Tibial nerve (tissue), 4 donors: ENCODE results near the gene CCDC124. TPM values are rescaled to one million over a fixed set of nuclear protein-coding genes. Genes with fewer than 3 reads are reported as not detected.
A peak's percentile ranks its signal among the peaks of the same experiment; 100 is the strongest.

Experiments
- DNase-seq, 2 donors: peaks; one replicate each; pipeline ENCODE4 v3.0.0-alpha.2; 2019; ENCODE audit warnings: low spot score in 2 of 2
- H3K27ac ChIP-seq, 4 donors: fragments of 200-600 bp; sonication (generic) in 3 of 4; one replicate each; pipeline ENCODE4 v1.5.1; 2017 to 2019; ENCODE audit warnings: mild to moderate bottlenecking in 1 of 4
- H3K27me3 ChIP-seq, 2 donors: fragments of 200-600 bp; sonication (generic) in 1 of 2; one replicate each; pipeline versions ENCODE4 v1.5.1 to v1.6.0; 2017 to 2019
- H3K36me3 ChIP-seq, 3 donors: fragments of 200-600 bp; sonication (generic); one replicate each; pipeline ENCODE4 v1.5.1; 2018 to 2019
- H3K4me1 ChIP-seq, 4 donors: fragments of 200-600 bp; sonication (generic) in 3 of 4; one replicate each; pipeline ENCODE4 v1.5.1; 2017 to 2019
- H3K4me3 ChIP-seq, 4 donors: fragments of 200-600 bp; sonication (generic) in 3 of 4; one replicate each; pipeline ENCODE4 v1.5.1; 2017 to 2019; ENCODE audit warnings: mild to moderate bottlenecking in 1 of 4, moderate library complexity in 1 of 4
- H3K9me3 ChIP-seq, 4 donors: fragments of 200-600 bp; sonication (generic) in 3 of 4; one replicate each; pipeline ENCODE4 v1.5.1; 2017 to 2019
- CTCF ChIP-seq, 5 experiments: fragments of 200-600 bp in 3 of 5; fragments of 450-650 bp in 2 of 5; sonication (generic) in 3 of 5; IDR thresholded peaks; one replicate each; pipeline ENCODE4 v1.5.1; 2016 to 2019; ENCODE audit warnings: antibody characterized with exemption in 5 of 5, mild to moderate bottlenecking in 3 of 5, moderate library complexity in 2 of 5
- EP300 ChIP-seq, 2 donors: sonication (generic); formaldehyde crosslinking; IDR thresholded peaks; one replicate each; pipeline ENCODE4 v1.6.1; 2017; ENCODE audit warnings: antibody characterized with exemption in 2 of 2, mild to moderate bottlenecking in 1 of 2
- POLR2A ChIP-seq, 2 donors: fragments of 450-650 bp; IDR thresholded peaks; one replicate each; pipeline ENCODE4 v1.6.1; 2017; ENCODE audit warnings: antibody characterized with exemption in 2 of 2, mild to moderate bottlenecking in 2 of 2, moderate library complexity in 2 of 2
- WGBS, 2 donors: methylation state at CpG; one replicate each; pipeline ENCODE4 v1.1.5; 2018; 5-methylcytosine and 5-hydroxymethylcytosine counted together
- total RNA-seq, 4 donors: library from RNA; depleted of rRNA; stranded (reverse); fragments of >200 nt; gene quantifications; one replicate each; pipeline ENCODE4 v1.1.0, GENCODE V29; 2016

CCDC124 gene
- total RNA-seq, 4 donors from 2014 or later = 29.3 to 69.0 (median 33.9) TPM

GRCh38 chr19:17926044-17926443 lies 6.8 kb upstream of the CCDC124 start:
- no peaks in the 10 kb centered on the region for H3K9me3 ChIP-seq
- no peaks in the 10 kb centered on the region for H3K36me3 ChIP-seq
- H3K27me3 ChIP-seq = peaks cover 0 to 4% of the 10 kb centered on the region in 2 donors
- H3K4me1 ChIP-seq = no peaks in the 10 kb centered on the region
- TF ChIP-seq EP300 (IDR thresholded peaks at IDR 0.05) (no peak), CTCF (IDR thresholded peaks at IDR 0.05) (no peak)
- H3K27ac ChIP-seq = no peak overlapping the region
- H3K4me3 ChIP-seq = no peak overlapping the region
- 66 to 74% methylated on average over 4 of the region's 4 CpGs for WGBS, 2 donors
- DNase-seq = no peak

- 63 to 70% methylated on average over 4 of the region's 4 CpGs for WGBS, 2 donors
- H3K9me3 ChIP-seq = no peaks in the 10 kb centered on the region
- DNase-seq = no peak
- H3K27me3 ChIP-seq = peaks cover 0 to 4% of the 10 kb centered on the region in 2 donors
- no peak for TF ChIP-seq EP300 (IDR thresholded peaks at IDR 0.05)
- no peak for TF ChIP-seq POLR2A (IDR thresholded peaks at IDR 0.05)
- TF ChIP-seq CTCF (IDR thresholded peaks at IDR 0.05) = no peak
- H3K27ac ChIP-seq = no peak overlapping the region
- no peak overlapping the region for H3K4me3 ChIP-seq
- H3K36me3 ChIP-seq = no peaks in the 10 kb centered on the region
- peaks cover 0 to 20% (median 10%) of the 10 kb centered on the region in 4 donors for H3K4me1 ChIP-seq
Observed at GRCh38 chr19:17929056-17929455, 3.8 kb upstream of the CCDC124 start.

GRCh38 chr19:17931532-17932191 lies 1.2 kb upstream of the CCDC124 start:
- TF ChIP-seq CTCF (IDR thresholded peaks at IDR 0.05) (no peak), EP300 (IDR thresholded peaks at IDR 0.05) (no peak), POLR2A (IDR thresholded peaks at IDR 0.05) (no peak)
- DNase-seq = no peak
- no peak overlapping the region for H3K27ac ChIP-seq
- H3K9me3 ChIP-seq = no peaks in the 10 kb centered on the region
- no peaks in the 10 kb centered on the region for H3K27me3 ChIP-seq
- peaks cover 0 to 27% (median 12%) of the 10 kb centered on the region in 4 donors for H3K4me1 ChIP-seq
- H3K36me3 ChIP-seq = peaks cover 0 to 13% (median 0%) of the 10 kb centered on the region in 3 donors
- H3K4me3 ChIP-seq = peak overlapping the region in 2 of 4 donors; percentile 72 to 84
- 27 to 28% methylated on average over 14 of the region's 14 CpGs for WGBS, 2 donors

GRCh38 chr19:17933414-17934129 lies 757 bp downstream of the CCDC124 start:
- H3K27ac ChIP-seq = peak overlapping the region in 2 of 4 donors; percentile 81 to 93
- H3K27me3 ChIP-seq = no peaks in the 10 kb centered on the region
- H3K36me3 ChIP-seq = peaks cover 0 to 31% (median 0%) of the 10 kb centered on the region in 3 donors
- DNase-seq = no peak
- H3K4me3 ChIP-seq = peak overlapping the region; percentile 72 to 98 (median 80)
- TF ChIP-seq POLR2A (IDR thresholded peaks at IDR 0.05) (no peak), CTCF (IDR thresholded peaks at IDR 0.05) (no peak), EP300 (IDR thresholded peaks at IDR 0.05) (no peak)
- no peaks in the 10 kb centered on the region for H3K9me3 ChIP-seq
- peaks cover 0 to 30% (median 12%) of the 10 kb centered on the region in 4 donors for H3K4me1 ChIP-seq
- WGBS, 2 donors = 20 to 22% methylated on average over 19 of the region's 19 CpGs

GRCh38 chr19:17936379-17936778 lies 3.6 kb downstream of the CCDC124 start:
- no peak for DNase-seq
- Histone ChIP-seq H3K4me3 (no peak overlapping the region), H3K4me1 (peaks cover 0 to 32% (median 12%) of the 10 kb centered on the region in 4 donors), H3K36me3 (peaks cover 0 to 57% (median 0%) of the 10 kb centered on the region in 3 donors), H3K27ac (no peak overlapping the region), H3K9me3 (no peaks in the 10 kb centered on the region), H3K27me3 (no peaks in the 10 kb centered on the region)
- 89 to 92% methylated on average over 21 of the region's 21 CpGs for WGBS, 2 donors
- TF ChIP-seq POLR2A (IDR thresholded peaks at IDR 0.05) = no peak
- TF ChIP-seq EP300 (IDR thresholded peaks at IDR 0.05) = no peak
- no peak for TF ChIP-seq CTCF (IDR thresholded peaks at IDR 0.05)
